ENCODE data around the gene DOK6.
"Not testable (repeated sequence)": the region's sequence is repeated elsewhere in the genome, so short reads cannot be mapped to it uniquely, and the experiment has no call there.

Gene DOK6

DNA sequence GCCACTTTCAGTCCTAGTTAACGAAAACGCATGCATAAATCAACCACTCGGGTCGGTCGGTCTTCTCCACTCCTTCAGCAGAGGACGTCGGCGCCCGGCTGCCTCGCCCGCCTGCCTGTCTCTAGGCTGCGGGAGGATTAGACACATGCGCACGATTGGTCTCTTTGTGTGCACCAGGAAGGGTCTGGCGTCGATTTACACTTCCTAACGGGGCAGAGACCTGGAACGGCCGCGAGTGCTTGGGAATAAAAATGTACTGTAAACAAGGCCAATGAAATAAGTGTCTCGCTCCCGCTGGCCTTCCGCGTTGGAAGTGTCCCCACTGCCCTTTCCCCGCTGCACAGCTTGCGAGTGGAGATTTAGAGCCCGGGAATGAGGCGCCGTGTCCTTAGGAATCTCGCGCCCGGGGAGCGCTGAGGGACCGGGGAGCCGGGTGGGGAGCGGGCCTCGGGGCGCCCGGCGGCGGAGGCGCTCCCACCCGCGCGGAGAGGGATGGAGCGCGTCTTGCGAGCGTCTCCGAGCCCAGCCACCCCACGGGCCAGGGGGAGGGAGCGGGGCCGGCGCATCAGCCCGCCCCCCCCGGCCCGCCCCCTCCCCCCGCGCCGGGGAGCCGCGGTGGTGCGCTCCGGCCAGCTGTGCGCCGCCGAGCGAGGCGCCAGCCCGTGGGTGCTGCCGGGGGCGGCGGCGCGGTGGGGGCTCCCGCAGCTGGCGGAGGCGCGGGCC lies at the start of gene DOK6:
TSS of gene DOK6 (plus strand) at position 636 of the 723 bp plus-strand sequence.
- no peak for DNase-seq

GRCh38 chr18:69353023-69353422 lies 47.7 kb upstream of the DOK6 start:
- DNase-seq: no peak

DNA sequence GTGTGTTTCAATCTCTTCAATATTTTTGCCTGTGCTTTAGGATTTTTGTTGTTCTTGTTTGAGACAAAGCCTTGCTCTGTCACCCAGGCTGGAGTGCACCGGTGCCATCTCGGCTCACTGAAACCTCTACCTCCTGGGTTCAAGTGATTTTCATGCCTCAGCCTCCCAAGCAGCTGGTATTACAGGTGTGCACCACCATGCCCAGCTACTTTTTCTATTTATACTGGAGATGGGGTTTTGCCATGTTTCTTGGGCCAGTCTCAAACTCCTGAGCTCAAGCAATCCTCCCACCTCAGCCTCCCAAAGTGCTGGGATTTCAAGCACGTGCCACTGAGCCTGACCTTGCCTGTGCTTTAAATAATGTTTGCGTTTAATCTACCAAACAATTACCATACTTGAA lies 43.1 kb upstream of the DOK6 start:
- DNase-seq: no peak

- no peak for DNase-seq
Measured at GRCh38 chr18:69358212-69358895, 42.3 kb upstream of the DOK6 start.

DNA sequence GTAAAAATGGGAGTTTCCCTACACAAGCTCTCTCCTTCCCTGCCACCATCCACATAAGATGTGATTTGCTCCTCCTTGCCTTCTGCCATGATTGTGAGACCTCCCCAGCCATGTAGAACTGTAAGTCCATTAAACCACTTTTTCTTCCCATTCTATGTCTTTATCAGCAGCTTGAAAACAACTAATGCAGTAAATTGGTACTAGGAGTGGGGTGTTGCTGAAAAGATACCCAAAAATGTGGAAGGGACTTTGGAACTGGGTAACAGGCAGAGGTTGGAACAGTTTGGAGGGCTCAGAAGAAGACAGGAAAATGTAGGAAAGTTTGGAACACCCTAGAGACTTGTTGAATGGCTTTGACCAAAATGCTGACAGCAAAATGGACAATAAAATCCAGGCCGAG lies 40.9 kb upstream of the DOK6 start:
- DNase-seq: not testable (repeated sequence)

GRCh38 chr18:69364930-69365329 lies 35.8 kb upstream of the DOK6 start:
- no peak for DNase-seq

DNA sequence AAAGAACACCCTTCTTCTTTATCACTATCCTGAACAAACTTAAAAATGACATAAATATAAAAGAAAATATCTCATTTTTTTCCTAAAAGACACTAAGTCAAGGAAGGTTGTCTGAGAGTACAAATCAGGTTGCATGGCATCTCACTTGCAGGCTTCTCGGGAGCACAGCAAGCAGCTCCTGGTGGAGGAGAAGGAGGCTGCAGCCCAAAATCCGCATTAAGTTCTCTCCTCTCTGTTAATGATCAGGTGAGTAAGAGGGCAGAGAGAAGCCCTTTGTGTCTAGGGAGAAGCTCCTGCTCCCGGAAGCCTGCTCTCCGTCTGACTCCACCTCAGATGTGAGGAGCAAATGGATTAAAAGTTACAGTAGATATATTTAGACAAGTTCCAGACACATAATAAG lies 35.0 kb upstream of the DOK6 start:
- no peak for DNase-seq

- no peak for DNase-seq
Measured at GRCh38 chr18:69367104-69367503, 33.6 kb upstream of the DOK6 start.

DNA sequence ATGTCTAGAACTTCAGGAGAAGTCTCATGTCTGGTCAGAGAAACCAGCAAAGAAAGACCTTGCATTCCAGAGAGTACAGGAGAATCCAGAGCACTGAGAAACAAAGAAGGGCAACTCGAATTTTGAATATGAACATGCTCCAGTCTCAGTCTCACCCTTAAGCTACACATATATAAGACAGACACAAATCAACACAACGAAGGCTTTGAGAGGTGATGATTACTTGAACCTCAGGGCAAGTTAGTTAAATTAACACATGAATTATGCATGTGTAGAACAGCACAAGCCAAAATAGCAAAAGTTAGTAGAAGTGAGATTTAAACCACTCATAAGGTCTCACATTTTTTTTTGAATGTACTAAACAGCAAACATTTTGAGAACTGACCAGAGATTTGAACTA lies 29.0 kb upstream of the DOK6 start:
- no peak for DNase-seq

GRCh38 chr18:69380324-69380723 lies 20.4 kb upstream of the DOK6 start:
- no peak for DNase-seq

DNA sequence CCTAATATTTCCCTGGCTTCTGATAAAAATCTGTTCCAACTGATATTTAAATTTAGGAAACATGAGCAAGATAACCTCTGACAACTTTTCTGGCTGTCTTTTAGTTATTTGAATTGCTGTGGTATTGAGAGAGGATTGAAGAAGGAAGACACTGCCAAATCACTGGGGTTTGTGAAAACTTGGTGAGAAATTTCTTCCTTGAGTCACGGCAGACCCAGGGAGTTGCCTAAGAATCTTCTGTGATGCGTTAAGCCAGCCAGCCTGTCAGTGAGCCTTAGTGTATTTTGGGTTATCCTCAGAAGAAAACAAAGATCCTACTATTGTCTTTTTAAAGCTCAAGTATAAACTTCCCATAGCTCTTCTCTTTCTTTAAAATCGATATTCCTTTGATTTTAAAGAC lies 17.5 kb upstream of the DOK6 start:
- no peak for DNase-seq

- no peak for DNase-seq
Measured at GRCh38 chr18:69387186-69387585, 13.5 kb upstream of the DOK6 start.

GRCh38 chr18:69388222-69388621 lies 12.5 kb upstream of the DOK6 start:
- no peak for DNase-seq

- DNase-seq: no peak
Measured at GRCh38 chr18:69397096-69397495, 3.6 kb upstream of the DOK6 start.

GRCh38 chr18:69399253-69399652 lies 1.4 kb upstream of the DOK6 start:
- DNase-seq: no peak

GRCh38 chr18:69400976-69401225 lies 213 bp downstream of the DOK6 start:
- no peak for DNase-seq

DNA sequence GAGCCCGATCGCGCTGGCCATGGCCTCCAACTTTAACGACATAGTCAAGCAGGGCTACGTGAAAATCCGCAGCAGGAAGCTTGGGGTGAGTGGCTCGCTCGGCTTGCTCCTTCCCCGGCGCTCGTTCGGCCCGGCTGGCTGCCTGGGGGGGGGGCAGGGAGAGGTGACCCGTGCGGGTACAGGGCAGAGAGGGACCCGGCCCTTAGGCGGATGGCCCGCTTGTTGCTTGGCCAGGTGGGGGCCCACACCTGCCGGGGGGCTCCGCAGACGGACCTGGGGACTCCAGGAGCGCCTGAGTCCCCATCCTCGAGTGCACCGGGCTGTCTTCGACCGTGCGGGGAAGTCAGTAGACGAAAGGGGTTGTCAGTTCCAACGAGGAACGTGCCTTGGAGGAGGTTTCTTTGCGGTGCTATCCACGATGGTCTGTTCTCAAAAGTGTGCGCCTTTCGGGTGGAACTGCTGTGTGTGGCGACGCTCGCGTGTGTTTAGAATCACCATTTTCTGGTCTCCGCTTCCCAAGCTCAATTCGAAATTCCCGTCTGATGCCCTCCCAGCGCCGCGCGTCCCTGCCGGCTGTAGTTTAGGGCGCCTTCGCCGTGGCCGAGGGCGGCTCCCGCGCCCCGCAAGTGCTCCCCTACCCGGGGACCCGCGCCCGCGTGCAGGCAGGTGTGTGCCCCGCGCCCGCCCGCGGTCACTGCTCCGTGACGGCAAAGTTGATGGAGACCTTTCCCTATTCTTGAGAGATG lies 711 bp downstream of the DOK6 start:
- no peak for DNase-seq

- DNase-seq: no peak
Measured at GRCh38 chr18:69401972-69402532, 1.4 kb downstream of the DOK6 start.

DNA sequence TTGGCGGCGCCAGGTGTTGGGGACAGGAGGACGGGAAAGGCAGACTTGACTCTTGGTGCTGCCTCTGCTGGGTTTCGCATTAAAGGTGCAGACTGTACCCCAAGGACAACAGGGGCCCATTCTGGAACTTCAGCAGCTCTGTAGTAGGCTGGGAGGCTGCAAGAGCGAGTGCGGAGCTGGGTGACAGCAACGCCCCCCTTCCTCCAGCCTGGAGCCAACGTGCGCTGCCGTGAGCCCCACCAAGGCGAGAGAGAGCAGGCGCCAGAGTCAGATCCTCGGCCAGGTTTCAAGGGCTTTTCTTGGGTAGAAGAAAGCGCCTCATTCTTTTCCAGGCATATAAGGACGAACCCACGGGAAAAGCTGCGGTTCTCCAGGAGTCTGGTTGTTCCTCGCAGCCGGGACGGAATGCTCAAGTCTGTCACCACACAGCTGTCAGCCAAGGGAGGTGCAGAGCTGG lies 1.9 kb downstream of the DOK6 start:
- no peak for DNase-seq

DNA sequence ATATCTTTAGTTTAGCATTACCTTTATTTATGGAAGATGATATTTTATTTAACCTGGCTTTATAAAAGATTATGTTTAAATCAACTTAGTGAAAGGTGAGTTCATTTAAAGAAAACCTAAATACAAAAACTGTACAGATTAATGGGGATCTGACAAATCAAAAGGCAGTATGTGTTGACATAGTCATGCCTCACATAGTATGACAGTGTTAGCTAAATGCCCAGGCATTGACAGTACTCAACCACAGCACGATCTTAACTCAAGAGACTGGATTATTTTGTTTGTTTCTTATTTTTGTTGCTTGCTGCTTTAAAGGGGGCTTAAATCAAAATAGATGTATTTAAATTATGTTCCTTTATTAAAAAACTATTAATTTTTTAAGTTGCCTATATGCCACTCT lies 7.8 kb downstream of the DOK6 start:
- no peak for DNase-seq

DNA sequence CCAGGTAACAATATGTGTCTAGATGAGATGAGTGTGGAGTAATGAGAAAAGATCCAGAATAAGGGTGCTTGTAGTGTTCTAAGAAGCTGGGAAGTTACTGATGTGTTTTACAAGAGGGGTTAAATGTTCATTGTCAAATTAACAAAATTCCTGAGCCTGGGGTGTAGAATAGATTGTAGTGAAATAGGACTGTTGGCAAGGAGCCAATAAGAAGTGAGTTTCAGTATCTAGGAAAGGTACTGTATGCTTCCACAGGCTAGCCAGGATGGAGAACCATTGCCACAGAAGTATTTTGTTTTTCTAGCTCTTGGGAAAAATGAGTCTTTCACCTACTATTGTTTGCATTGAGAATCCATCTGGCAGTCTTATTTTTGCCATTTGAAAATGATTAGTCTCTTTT lies 10.5 kb downstream of the DOK6 start:
- no peak for DNase-seq

DNA sequence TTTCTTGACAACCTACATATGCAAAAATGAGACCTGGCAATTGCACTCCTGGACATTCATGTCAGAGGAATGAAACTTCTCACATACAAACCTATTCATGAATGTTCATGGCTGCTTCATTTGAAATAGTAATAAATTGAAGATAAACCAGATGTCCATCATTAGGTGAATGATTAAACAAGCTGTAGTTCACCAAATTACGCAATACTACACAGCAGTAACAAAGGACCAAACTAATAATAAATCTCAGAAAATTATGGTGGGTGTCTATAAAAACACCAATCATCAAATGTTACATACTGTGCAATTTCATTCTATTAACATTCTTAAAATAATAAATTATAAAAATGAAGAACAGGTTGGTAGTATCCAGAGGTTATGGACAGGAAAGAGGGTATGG lies 13.5 kb downstream of the DOK6 start:
- DNase-seq: no peak

GRCh38 chr18:69432847-69433246 lies 32.2 kb downstream of the DOK6 start:
- DNase-seq: no peak

- DNase-seq: no peak
Measured at GRCh38 chr18:69435000-69435399, 34.3 kb downstream of the DOK6 start.

Data from suppressor macrophage treated with lipopolysaccharide for 4 hours (primary cell).